HG02938 (cell line): ENCODE measurements around the gene DPP6.

Experiments used
- ATAC-seq: cut with Tn5 transposase; IDR thresholded peaks from one replicate; pipeline ENCODE4 v1.9.1; 2021; ENCODE audit warnings: mild to moderate bottlenecking, moderate library complexity; ENCODE audit not compliant: unreplicated experiment

DPP6 gene

GRCh38 chr7:154844955-154845354 lies 792.8 kb downstream of the DPP6 start:
- no peak for ATAC-seq

DNA sequence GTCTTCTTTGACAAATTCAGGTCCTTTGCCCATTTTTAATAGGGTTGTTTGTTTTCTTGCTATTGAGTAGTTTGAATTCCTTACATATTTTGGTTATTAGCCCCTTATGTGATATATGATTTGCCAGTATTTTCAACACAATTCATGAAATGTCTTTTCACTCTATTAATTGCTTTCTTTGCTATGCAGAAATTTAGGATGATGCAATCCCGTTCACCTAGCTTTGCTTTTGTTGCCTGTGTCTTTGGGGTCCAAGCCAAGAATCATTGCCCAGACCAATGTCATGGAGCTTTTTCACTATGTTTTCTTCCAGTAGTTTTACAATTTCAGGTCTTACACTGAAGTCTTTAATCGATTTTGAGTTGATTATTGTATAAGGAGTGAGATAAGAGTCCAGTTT lies 796.3 kb downstream of the DPP6 start:
- ATAC-seq: no peak

DNA sequence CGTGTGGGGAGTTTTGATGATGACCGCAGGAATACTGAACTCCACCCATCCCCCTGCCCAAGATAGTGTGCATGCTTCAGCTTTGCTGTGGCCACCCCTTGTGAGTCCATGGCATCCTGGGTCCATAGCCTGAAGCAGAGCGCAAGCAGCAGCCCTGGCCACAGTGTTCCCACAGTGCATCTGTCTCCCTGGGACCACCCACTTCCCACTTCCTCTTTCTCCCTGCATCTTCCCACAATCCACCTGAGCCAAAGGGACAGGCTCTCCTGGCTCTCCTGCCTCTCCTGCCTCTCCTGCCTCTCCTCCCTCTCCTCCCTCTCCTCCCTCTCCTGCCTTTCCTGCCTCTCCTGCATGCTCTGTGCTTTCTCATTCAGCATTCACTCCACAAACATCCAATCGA lies 800.0 kb downstream of the DPP6 start:
- no peak for ATAC-seq

GRCh38 chr7:154853063-154853726 lies 801.0 kb downstream of the DPP6 start:
- ATAC-seq: no peak

- no peak for ATAC-seq
These were observed 801.5 kb downstream of the DPP6 start for GRCh38 chr7:154853727-154854095.

DNA sequence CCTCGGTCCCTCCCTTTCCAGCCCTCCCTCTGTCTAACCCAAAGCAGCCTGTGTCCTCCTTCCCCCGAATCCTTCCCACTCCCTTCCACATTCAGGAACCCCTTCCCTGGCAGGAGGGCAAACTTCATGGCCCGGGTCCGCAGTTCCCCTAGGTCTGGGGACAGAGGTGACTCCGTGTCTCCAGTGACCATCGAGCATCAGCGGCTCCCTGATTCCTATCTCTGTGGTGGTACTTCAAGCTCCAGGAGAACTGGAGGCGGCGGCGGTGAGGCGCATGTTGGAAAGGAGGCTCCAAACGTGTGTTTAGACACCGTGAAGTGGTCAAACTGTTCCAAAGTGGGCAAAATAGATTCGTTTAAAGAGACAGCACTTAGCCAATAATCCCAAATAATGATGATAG lies 802.6 kb downstream of the DPP6 start:
- ATAC-seq: no peak

DNA sequence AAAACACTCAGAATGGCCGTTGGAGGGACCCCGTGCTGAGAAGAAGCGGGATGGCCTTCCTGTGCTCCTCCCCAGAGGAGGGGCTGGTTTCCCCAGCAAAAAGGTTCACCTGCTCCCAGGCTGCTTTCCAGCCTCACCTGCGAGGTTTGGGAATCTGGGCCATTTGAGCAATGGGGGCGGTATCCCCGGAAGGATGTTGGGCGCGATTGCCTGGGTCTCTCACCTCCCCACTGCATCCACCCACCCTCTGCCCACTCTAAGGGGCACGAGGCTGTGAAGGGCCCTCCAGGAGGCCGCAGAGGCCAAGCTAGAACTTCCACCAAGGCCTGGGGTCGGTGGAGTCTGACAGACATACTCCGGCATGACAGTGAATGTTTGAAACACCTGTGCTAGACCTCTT lies 803.2 kb downstream of the DPP6 start:
- no peak for ATAC-seq

DNA sequence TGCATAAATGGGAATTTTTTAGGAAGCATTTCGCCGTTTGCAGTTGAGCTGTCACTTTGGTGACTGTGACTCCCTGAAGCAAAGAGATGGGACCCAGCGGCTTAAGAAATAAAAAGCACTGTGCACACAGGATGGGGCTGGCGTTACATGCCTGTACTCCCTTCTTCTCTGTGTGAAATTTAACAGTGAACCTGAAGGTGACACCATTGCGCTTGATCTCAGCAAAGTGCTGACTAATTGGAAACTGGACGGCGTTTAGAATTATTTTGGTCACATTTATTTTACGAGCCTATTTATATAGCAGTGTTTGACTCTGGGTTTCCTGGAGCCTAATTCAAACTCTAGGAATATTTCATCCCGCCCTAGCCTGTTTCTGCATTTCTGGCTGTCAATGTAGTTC lies 804.5 kb downstream of the DPP6 start:
- ATAC-seq: no peak

DNA sequence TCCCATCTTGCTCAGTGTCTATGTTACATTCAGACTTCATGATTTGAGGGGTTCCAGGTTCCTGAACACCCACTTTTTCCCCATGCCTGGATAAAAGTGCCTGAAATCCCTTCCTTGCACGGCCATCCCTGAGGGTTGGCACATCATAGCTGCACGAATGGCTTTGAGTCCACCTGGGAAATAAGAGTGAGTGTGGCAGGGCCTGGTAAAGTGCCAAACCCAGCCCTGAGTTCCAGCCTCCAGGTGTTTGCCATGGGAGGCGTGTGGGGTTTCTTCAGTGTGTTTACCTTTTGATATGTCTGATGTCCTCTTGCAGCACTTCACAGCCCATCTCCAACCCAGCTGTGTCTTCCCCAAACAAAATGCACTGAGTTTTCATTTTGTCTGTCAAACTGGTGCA lies 805.0 kb downstream of the DPP6 start:
- no peak for ATAC-seq

DNA sequence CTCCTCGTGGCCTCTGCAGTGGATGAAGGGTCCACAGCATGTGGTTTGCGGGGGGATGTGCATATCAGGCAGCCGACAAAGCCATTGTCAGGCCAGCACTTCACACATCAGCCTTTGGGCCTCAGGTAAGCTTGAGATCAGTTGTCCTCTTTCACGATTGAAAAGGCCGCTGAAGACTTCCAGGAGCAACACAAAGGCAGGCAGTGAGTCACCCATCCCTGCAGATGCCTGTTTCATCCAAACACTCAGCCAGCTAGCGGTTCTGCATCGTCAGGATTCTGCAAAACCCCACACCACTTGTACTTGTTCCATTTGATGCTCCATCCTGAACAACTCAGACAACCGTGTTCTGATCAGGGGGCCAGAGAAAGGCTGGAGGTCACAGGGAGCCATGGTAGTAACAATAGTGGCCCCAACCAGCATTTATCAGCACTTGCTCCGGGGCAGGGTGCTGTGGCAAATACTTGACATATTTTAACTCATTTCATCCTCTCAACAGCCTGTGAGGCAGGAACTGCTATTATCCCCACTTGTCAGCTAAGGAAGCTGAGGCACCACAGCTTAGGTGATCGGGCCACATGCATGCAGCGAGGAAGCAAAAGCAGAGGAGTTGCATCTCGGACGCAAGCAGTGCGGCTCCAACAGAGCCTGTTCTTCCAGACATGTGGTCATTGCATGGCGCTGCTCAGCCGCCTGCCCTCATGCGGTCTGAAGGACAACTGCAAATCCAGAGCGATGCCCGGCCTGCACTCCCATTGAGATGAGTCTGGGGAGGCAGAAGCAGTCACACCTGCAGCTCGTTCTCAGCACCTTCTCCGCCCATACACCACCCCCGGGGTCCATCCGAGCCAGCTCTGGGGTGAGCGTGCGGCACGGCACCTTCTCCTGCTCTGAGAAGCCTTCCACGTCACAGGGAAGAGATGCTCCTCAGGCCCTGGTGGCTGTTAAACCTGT lies 805.8 kb downstream of the DPP6 start:
- ATAC-seq: no peak

GRCh38 chr7:154858836-154859537 lies 806.8 kb downstream of the DPP6 start:
- ATAC-seq: no peak

DNA sequence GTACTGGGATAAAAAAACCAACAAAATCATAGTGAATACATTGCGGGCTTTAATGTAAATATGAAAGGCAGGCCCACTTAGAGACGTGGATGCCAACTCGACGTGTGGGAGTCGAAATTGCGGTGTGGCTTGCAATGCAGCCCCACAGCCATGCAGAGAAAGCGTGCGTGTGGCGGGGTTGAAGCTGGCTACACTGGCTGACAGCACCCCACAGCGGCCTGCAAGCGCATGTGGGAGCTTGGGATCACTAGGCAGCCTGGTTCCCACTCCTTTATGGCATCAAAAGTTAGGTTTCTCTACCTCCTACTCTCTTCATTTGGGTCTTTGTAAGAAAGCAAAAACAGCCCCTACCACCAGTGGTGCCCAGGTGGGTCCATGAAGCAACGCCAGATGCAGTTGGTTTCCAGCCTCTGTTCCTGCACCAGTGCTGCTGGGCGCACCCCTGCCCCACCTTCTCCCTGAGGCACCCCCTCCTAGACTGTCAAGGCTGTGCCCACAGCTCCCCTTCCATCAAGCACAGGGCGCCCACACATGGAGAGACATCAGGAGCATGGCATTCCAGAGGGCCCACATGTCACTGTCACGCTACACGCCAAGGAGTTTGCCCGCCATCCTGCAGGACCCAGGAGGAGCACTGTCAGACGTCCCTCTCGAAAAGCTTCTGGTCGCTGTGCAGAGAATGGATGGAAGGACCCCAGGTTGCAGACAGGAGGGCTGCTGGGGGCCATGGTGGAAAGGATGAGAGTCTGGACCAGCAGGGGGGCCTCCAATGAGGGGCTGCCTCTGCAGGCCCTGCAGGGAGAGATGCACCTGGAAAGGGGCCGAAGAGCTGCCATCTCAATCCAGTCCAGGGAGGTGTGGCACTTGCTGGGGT lies 807.8 kb downstream of the DPP6 start:
- no peak for ATAC-seq

- no peak for ATAC-seq
These were observed 808.6 kb downstream of the DPP6 start for GRCh38 chr7:154860621-154861375.

- no peak for ATAC-seq
These were observed 809.4 kb downstream of the DPP6 start for GRCh38 chr7:154861589-154861988.

GRCh38 chr7:154862153-154862791 lies 810.1 kb downstream of the DPP6 start:
- ATAC-seq: no peak

GRCh38 chr7:154863766-154864522 lies 811.7 kb downstream of the DPP6 start:
- no peak for ATAC-seq

- ATAC-seq: no peak
These were observed 812.3 kb downstream of the DPP6 start for GRCh38 chr7:154864523-154864891.

GRCh38 chr7:154865984-154866685 lies 813.9 kb downstream of the DPP6 start:
- no peak for ATAC-seq
